ENCODE results near the gene PFKL. TPM values are rescaled to one million over a fixed set of nuclear protein-coding genes. Genes with fewer than 3 reads are reported as not detected.

Gene PFKL
- polyA plus RNA-seq, 4 donors: 138 to 281 (median 216) TPM

- FAIRE-seq (no peak), DNase-seq (no peak)
- no peaks in the 10 kb centered on the region for H3K27me3 ChIP-seq (ENCODE audit: control insufficient read depth in 3 of 3, insufficient read depth in 3 of 3, low read length in 3 of 3)
- no peak overlapping the region for H3K4me3 ChIP-seq (ENCODE audit: low read depth in 1 of 3, low read length in 3 of 3)
- H3K4me1 ChIP-seq (ENCODE audit: control insufficient read depth in 3 of 3, insufficient read depth in 2 of 3, low read depth in 1 of 3, low read length in 2 of 3): no peaks in the 10 kb centered on the region
- peaks cover 23 to 98% (median 41%) of the 10 kb centered on the region in 3 donors for H3K36me3 ChIP-seq (ENCODE audit: control insufficient read depth in 3 of 3, insufficient read depth in 2 of 3, low read depth in 1 of 3, low read length in 3 of 3)
- no peaks in the 10 kb centered on the region for H3K9me3 ChIP-seq (ENCODE audit: control insufficient read depth in 2 of 2, insufficient read depth in 1 of 2, low read depth in 1 of 2, low read length in 1 of 2)
- 95 to 98% (median 96%) methylated on average over 21 to 22 of the region's 22 CpGs for WGBS, 3 donors
- H3K27ac ChIP-seq (ENCODE audit: low read depth in 1 of 3, low read length in 2 of 3): no peak overlapping the region
Observed at GRCh38 chr21:44317871-44318270, 18.0 kb downstream of the PFKL start.

- WGBS, 3 donors: 94 to 97% (median 94%) methylated on average over 25 of the region's 25 CpGs
- Histone ChIP-seq H3K27me3 (ENCODE audit: control insufficient read depth in 3 of 3, insufficient read depth in 3 of 3, low read length in 3 of 3) (no peaks in the 10 kb centered on the region), H3K4me1 (ENCODE audit: control insufficient read depth in 3 of 3, insufficient read depth in 2 of 3, low read depth in 1 of 3, low read length in 2 of 3) (no peaks in the 10 kb centered on the region), H3K36me3 (ENCODE audit: control insufficient read depth in 3 of 3, insufficient read depth in 2 of 3, low read depth in 1 of 3, low read length in 3 of 3) (peaks cover 19 to 98% (median 38%) of the 10 kb centered on the region in 3 donors), H3K27ac (ENCODE audit: low read depth in 1 of 3, low read length in 2 of 3) (no peak overlapping the region), H3K9me3 (ENCODE audit: control insufficient read depth in 2 of 2, insufficient read depth in 1 of 2, low read depth in 1 of 2, low read length in 1 of 2) (no peaks in the 10 kb centered on the region), H3K4me3 (ENCODE audit: low read depth in 1 of 3, low read length in 3 of 3) (no peak overlapping the region)
- FAIRE-seq (no peak), DNase-seq (no peak)
Observed at GRCh38 chr21:44318489-44319285, 18.8 kb downstream of the PFKL start.

GRCh38 chr21:44319407-44320065, 19.7 kb downstream of the PFKL start:
- DNase-seq (no peak), FAIRE-seq (no peak)
- Histone ChIP-seq H3K9me3 (ENCODE audit: control insufficient read depth in 2 of 2, insufficient read depth in 1 of 2, low read depth in 1 of 2, low read length in 1 of 2) (no peaks in the 10 kb centered on the region), H3K36me3 (ENCODE audit: control insufficient read depth in 3 of 3, insufficient read depth in 2 of 3, low read depth in 1 of 3, low read length in 3 of 3) (peaks cover 20 to 98% (median 35%) of the 10 kb centered on the region in 3 donors), H3K4me3 (ENCODE audit: low read depth in 1 of 3, low read length in 3 of 3) (no peak overlapping the region), H3K27me3 (ENCODE audit: control insufficient read depth in 3 of 3, insufficient read depth in 3 of 3, low read length in 3 of 3) (no peaks in the 10 kb centered on the region), H3K27ac (ENCODE audit: low read depth in 1 of 3, low read length in 2 of 3) (no peak overlapping the region), H3K4me1 (ENCODE audit: control insufficient read depth in 3 of 3, insufficient read depth in 2 of 3, low read depth in 1 of 3, low read length in 2 of 3) (no peaks in the 10 kb centered on the region)
- WGBS, 3 donors: 92 to 96% (median 94%) methylated on average over 31 to 35 of the region's 35 CpGs

- Histone ChIP-seq H3K4me1 (ENCODE audit: control insufficient read depth in 3 of 3, insufficient read depth in 2 of 3, low read depth in 1 of 3, low read length in 2 of 3) (no peaks in the 10 kb centered on the region), H3K27ac (ENCODE audit: low read depth in 1 of 3, low read length in 2 of 3) (no peak overlapping the region), H3K9me3 (ENCODE audit: control insufficient read depth in 2 of 2, insufficient read depth in 1 of 2, low read depth in 1 of 2, low read length in 1 of 2) (no peaks in the 10 kb centered on the region), H3K4me3 (ENCODE audit: low read depth in 1 of 3, low read length in 3 of 3) (no peak overlapping the region), H3K36me3 (ENCODE audit: control insufficient read depth in 3 of 3, insufficient read depth in 2 of 3, low read depth in 1 of 3, low read length in 3 of 3) (peaks cover 25 to 98% (median 37%) of the 10 kb centered on the region in 3 donors), H3K27me3 (ENCODE audit: control insufficient read depth in 3 of 3, insufficient read depth in 3 of 3, low read length in 3 of 3) (no peaks in the 10 kb centered on the region)
- no peak for DNase-seq
- no peak for FAIRE-seq
- WGBS, 3 donors: 91 to 93% (median 93%) methylated on average over 13 of the region's 13 CpGs
Observed at GRCh38 chr21:44320847-44321246, 21.0 kb downstream of the PFKL start.

GRCh38 chr21:44321846-44322450, 22.1 kb downstream of the PFKL start:
- DNase-seq: no peak
- Histone ChIP-seq H3K9me3 (ENCODE audit: control insufficient read depth in 2 of 2, insufficient read depth in 1 of 2, low read depth in 1 of 2, low read length in 1 of 2) (no peaks in the 10 kb centered on the region), H3K4me3 (ENCODE audit: low read depth in 1 of 3, low read length in 3 of 3) (no peak overlapping the region), H3K27ac (ENCODE audit: low read depth in 1 of 3, low read length in 2 of 3) (no peak overlapping the region), H3K27me3 (ENCODE audit: control insufficient read depth in 3 of 3, insufficient read depth in 3 of 3, low read length in 3 of 3) (no peaks in the 10 kb centered on the region), H3K36me3 (ENCODE audit: control insufficient read depth in 3 of 3, insufficient read depth in 2 of 3, low read depth in 1 of 3, low read length in 3 of 3) (peaks cover 25 to 98% (median 30%) of the 10 kb centered on the region in 3 donors), H3K4me1 (ENCODE audit: control insufficient read depth in 3 of 3, insufficient read depth in 2 of 3, low read depth in 1 of 3, low read length in 2 of 3) (no peaks in the 10 kb centered on the region)
- 89 to 93% (median 93%) methylated on average over 23 of the region's 23 CpGs for WGBS, 3 donors
- FAIRE-seq: no peak

GRCh38 chr21:44322621-44323325, 22.9 kb downstream of the PFKL start:
- FAIRE-seq (no peak), DNase-seq (no peak)
- Histone ChIP-seq H3K27ac (ENCODE audit: low read depth in 1 of 3, low read length in 2 of 3) (no peak overlapping the region), H3K4me3 (ENCODE audit: low read depth in 1 of 3, low read length in 3 of 3) (no peak overlapping the region), H3K9me3 (ENCODE audit: control insufficient read depth in 2 of 2, insufficient read depth in 1 of 2, low read depth in 1 of 2, low read length in 1 of 2) (no peaks in the 10 kb centered on the region), H3K36me3 (ENCODE audit: control insufficient read depth in 3 of 3, insufficient read depth in 2 of 3, low read depth in 1 of 3, low read length in 3 of 3) (peaks cover 21 to 98% (median 32%) of the 10 kb centered on the region in 3 donors), H3K4me1 (ENCODE audit: control insufficient read depth in 3 of 3, insufficient read depth in 2 of 3, low read depth in 1 of 3, low read length in 2 of 3) (no peaks in the 10 kb centered on the region), H3K27me3 (ENCODE audit: control insufficient read depth in 3 of 3, insufficient read depth in 3 of 3, low read length in 3 of 3) (no peaks in the 10 kb centered on the region)
- 92 to 95% (median 93%) methylated on average over 37 to 38 of the region's 38 CpGs for WGBS, 3 donors

GRCh38 chr21:44323591-44323990, 23.7 kb downstream of the PFKL start:
- DNase-seq: no peak

More at GRCh38 chr21:44323591-44323990, 23.7 kb downstream of the PFKL start:
- no peak for FAIRE-seq
- H3K36me3 ChIP-seq (ENCODE audit: control insufficient read depth in 3 of 3, insufficient read depth in 2 of 3, low read depth in 1 of 3, low read length in 3 of 3): peaks cover 21 to 97% (median 27%) of the 10 kb centered on the region in 3 donors
- H3K27me3 ChIP-seq (ENCODE audit: control insufficient read depth in 3 of 3, insufficient read depth in 3 of 3, low read length in 3 of 3): no peaks in the 10 kb centered on the region
- no peaks in the 10 kb centered on the region for H3K9me3 ChIP-seq (ENCODE audit: control insufficient read depth in 2 of 2, insufficient read depth in 1 of 2, low read depth in 1 of 2, low read length in 1 of 2)
- WGBS, 3 donors: 87 to 90% (median 87%) methylated on average over 18 to 20 of the region's 20 CpGs
- H3K4me1 ChIP-seq (ENCODE audit: control insufficient read depth in 3 of 3, insufficient read depth in 2 of 3, low read depth in 1 of 3, low read length in 2 of 3): no peaks in the 10 kb centered on the region
- no peak overlapping the region for H3K27ac ChIP-seq (ENCODE audit: low read depth in 1 of 3, low read length in 2 of 3)
- no peak overlapping the region for H3K4me3 ChIP-seq (ENCODE audit: low read depth in 1 of 3, low read length in 3 of 3)

Measured in small intestine (tissue), 7 donors.